Sigmoid colon (tissue), 4 donors: ENCODE measurements around the gene MCMBP.

ENCODE experiments used
- CTCF ChIP-seq, 4 experiments: fragments of 450-650 bp in 3 of 4; fragments of 200-600 bp in 1 of 4; IDR thresholded peaks; one replicate each; pipeline ENCODE4 v1.5.1; 2016 to 2019; ENCODE audit warnings: antibody characterized with exemption in 4 of 4, mild to moderate bottlenecking in 3 of 4, moderate library complexity in 2 of 4
- EP300 ChIP-seq, 4 donors: sonication (generic); formaldehyde crosslinking; IDR thresholded peaks; one replicate each; pipeline ENCODE4 v1.6.1; 2017; ENCODE audit warnings: antibody characterized with exemption in 4 of 4
- POLR2A ChIP-seq, 2 donors: fragments of 450-650 bp; IDR thresholded peaks; one replicate each; pipeline ENCODE4 v1.6.1; 2016; ENCODE audit warnings: antibody characterized with exemption in 2 of 2, mild to moderate bottlenecking in 2 of 2, moderate library complexity in 2 of 2
- POLR2AphosphoS5 ChIP-seq, 4 donors: sonication (generic); formaldehyde crosslinking; IDR thresholded peaks; one replicate each; pipeline ENCODE4 v1.6.1; 2017; ENCODE audit warnings: antibody characterized with exemption in 4 of 4

GRCh38 chr10:119821182-119821581 lies 51.5 kb downstream of the MCMBP start:
- TF ChIP-seq CTCF (IDR thresholded peaks at IDR 0.05) = no peak
- TF ChIP-seq EP300 (IDR thresholded peaks at IDR 0.05) = no peak
- no peak for TF ChIP-seq POLR2A (IDR thresholded peaks at IDR 0.05)
- no peak for TF ChIP-seq POLR2AphosphoS5 (IDR thresholded peaks at IDR 0.05)
